ENCODE measurements around the gene RGS12. TPM values are rescaled to one million over a fixed set of nuclear protein-coding genes. Genes with fewer than 3 reads are reported as not detected.

The RGS12 gene
- total RNA-seq, 1 experiment from 2014 or later = 36.0 TPM

DNA sequence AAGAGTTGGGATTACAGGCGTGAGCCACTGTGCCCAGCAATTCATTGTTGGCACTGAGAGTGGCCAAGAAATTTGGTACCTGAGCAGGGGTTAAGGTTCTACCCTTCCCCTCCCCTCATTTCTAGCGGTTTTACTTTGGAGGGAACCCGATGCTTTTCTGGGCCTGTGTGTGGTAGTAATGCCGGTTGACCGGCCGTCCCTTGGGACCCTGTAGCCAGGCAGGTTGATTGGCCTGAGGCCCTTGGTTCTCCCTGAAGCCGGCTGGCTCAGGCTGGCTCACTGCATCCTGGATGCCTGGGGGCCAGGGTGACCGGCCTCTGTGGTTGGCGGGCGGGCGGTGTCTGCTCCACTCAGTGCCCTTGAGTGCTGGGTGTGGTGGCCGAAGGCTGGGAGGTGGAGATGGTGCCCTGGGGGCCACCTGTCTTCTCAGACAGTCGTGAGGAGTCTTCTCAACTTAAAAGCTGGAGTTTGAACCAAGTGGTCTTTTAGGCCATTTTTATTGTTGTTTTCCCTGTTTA, 45.6 kb downstream of the RGS12 start:
- POLR2A ChIA-PET = interaction anchor here (0.6 kb wide), 2 partner anchors 18 to 61 kb away, joined by 3 to 4 read pairs; no protein-coding TSS in a partner anchor
- TF ChIP-seq, protein P1, sequence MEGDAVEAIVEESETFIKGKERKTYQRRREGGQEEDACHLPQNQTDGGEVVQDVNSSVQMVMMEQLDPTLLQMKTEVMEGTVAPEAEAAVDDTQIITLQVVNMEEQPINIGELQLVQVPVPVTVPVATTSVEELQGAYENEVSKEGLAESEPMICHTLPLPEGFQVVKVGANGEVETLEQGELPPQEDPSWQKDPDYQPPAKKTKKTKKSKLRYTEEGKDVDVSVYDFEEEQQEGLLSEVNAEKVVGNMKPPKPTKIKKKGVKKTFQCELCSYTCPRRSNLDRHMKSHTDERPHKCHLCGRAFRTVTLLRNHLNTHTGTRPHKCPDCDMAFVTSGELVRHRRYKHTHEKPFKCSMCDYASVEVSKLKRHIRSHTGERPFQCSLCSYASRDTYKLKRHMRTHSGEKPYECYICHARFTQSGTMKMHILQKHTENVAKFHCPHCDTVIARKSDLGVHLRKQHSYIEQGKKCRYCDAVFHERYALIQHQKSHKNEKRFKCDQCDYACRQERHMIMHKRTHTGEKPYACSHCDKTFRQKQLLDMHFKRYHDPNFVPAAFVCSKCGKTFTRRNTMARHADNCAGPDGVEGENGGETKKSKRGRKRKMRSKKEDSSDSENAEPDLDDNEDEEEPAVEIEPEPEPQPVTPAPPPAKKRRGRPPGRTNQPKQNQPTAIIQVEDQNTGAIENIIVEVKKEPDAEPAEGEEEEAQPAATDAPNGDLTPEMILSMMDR (IDR thresholded peaks at IDR 0.05; ENCODE audit: unreplicated experiment) = no peak
- no TSS peak for BruUV-seq (replicated peaks)
- Mint-ChIP-seq H3K27me3 (ENCODE audit: insufficient read depth, unreplicated experiment) (no peaks in the 10 kb centered on the region), H3K4me1 (ENCODE audit: insufficient read depth, unreplicated experiment) (no peaks in the 10 kb centered on the region), H3K9me3 (ENCODE audit: unreplicated experiment) (no peaks in the 10 kb centered on the region), H3K27ac (ENCODE audit: low read depth, unreplicated experiment) (no peak overlapping the region), H3K4me3 (ENCODE audit: unreplicated experiment) (no peak overlapping the region), H3K36me3 (ENCODE audit: insufficient read depth, unreplicated experiment) (no peaks in the 10 kb centered on the region)
- intact Hi-C loops (cut with micrococcal nuclease) = no loop called here
- DNase-seq (ENCODE audit: unreplicated experiment) = no peak
- CTCF ChIA-PET = no interaction called here

DNA sequence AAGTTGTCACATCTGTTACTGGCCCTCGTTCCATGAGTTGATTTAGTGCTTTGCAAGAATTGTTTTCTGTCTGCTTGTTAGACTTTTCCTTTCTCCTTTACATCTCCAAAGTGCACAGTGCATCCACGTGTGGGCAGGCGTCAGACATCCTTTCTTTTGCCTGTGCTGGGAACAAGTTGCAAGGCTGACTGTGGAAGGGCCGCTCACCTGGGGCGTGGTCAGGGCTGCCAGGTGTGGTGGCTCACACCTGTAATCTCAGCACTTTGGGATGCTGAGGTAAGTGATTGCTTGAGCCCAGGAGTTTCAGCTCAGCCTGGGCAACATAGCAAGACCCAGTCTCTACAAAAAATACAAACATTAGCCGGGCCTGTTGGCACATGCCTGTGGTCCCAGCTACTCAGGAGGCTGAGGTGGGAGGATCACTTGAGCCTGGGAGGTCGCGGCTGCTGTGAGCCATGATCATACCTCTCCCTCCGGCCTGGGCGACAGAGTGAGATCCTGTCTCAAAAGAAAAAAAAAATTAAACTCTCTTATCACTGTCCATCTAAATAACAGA, 46.2 kb downstream of the RGS12 start:
- Mint-ChIP-seq H3K4me1 (ENCODE audit: insufficient read depth, unreplicated experiment) (no peaks in the 10 kb centered on the region), H3K9me3 (ENCODE audit: unreplicated experiment) (no peaks in the 10 kb centered on the region), H3K27me3 (ENCODE audit: insufficient read depth, unreplicated experiment) (no peaks in the 10 kb centered on the region), H3K36me3 (ENCODE audit: insufficient read depth, unreplicated experiment) (no peaks in the 10 kb centered on the region), H3K4me3 (ENCODE audit: unreplicated experiment) (no peak overlapping the region), H3K27ac (ENCODE audit: low read depth, unreplicated experiment) (no peak overlapping the region)
- intact Hi-C loops (cut with micrococcal nuclease) = no loop called here
- ChIA-PET POLR2A (interaction anchor here (0.7 kb wide), 1 partner anchor 47 kb away, joined by 3 read pairs; no protein-coding TSS in a partner anchor), CTCF (interaction anchor here (0.6 kb wide), 2 partner anchors 140 to 343 kb away, joined by 3 read pairs; no protein-coding TSS in a partner anchor)
- TF ChIP-seq, protein P1 (IDR thresholded peaks at IDR 0.05; ENCODE audit: unreplicated experiment) = no peak
- no TSS peak for BruUV-seq (replicated peaks)
- no peak for DNase-seq (ENCODE audit: unreplicated experiment)

DNA sequence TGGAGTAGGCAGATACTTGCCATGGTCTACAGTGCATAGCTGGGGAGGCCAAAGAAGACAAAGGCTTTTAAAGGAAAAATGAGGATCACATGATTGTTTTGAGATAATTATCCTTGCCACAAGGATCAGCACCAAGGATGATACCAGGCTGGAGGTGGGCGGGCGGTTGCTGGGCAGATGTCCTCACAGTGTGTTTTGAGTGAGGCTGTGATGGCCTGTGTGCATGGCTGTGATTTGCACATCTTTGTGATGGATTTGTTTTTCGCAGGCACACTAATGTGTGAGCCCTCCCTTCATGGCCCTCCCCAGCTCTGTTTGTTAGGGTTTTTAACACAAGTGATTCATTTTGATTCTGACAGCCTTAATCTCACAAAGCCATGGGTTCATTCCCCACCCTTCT, 46.8 kb downstream of the RGS12 start:
- BruUV-seq (replicated peaks) = no TSS peak
- intact Hi-C loops (cut with micrococcal nuclease) = no loop called here
- H3K4me3 Mint-ChIP-seq (ENCODE audit: unreplicated experiment) = no peak overlapping the region
- TF ChIP-seq, protein P1 (IDR thresholded peaks at IDR 0.05; ENCODE audit: unreplicated experiment) = no peak
- H3K9me3 Mint-ChIP-seq (ENCODE audit: unreplicated experiment) = no peaks in the 10 kb centered on the region
- H3K27ac Mint-ChIP-seq (ENCODE audit: low read depth, unreplicated experiment) = no peak overlapping the region
- no peaks in the 10 kb centered on the region for H3K27me3 Mint-ChIP-seq (ENCODE audit: insufficient read depth, unreplicated experiment)
- CTCF ChIA-PET = interaction anchor here (0.6 kb wide), 1 partner anchor 344 kb away, joined by 3 read pairs; no protein-coding TSS in a partner anchor
- H3K36me3 Mint-ChIP-seq (ENCODE audit: insufficient read depth, unreplicated experiment) = no peaks in the 10 kb centered on the region
- DNase-seq (ENCODE audit: unreplicated experiment) = no peak
- H3K4me1 Mint-ChIP-seq (ENCODE audit: insufficient read depth, unreplicated experiment) = no peaks in the 10 kb centered on the region
- POLR2A ChIA-PET = interaction anchor here (0.7 kb wide), 1 partner anchor 47 kb away, joined by 3 read pairs; no protein-coding TSS in a partner anchor

DNA sequence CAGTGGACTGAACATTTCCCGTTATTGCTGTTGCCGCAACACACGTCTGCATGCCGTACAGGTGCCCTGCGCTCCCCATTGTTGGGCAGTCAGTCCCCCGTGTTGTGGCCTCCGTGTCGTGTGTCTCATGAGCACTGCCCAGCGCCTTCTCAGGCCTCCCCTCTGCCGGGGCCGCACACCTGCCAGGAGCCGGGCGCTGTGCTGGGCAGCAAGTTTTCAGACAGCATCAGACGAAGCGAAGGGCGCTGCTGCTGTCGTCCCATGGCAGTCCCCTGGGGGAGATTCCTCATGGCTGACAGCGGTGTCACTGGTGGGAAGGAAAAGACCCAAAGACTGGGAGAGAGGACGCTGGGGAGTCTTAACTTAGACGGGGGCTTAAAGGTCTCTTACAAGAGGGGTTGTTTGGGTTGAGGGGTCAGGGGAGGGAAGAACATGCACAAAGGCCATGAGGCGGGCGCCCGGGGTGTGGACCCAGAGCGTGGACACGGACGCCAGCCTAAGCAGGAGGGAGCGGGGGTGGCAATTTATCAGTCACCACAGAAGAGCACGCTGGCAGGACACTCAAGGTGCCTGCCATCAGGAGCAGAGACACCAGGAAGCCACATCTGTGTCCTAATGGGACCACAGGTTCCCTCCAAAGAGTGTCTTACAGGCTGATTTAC, 47.3 kb downstream of the RGS12 start:
- ChIA-PET CTCF (interaction anchor here (0.6 kb wide), 1 partner anchor 112 kb away, joined by 3 read pairs; no protein-coding TSS in a partner anchor), POLR2A (interaction anchor here (0.7 kb wide), 1 partner anchor 48 kb away, joined by 3 read pairs; no protein-coding TSS in a partner anchor)
- no peak for DNase-seq (ENCODE audit: unreplicated experiment)
- Mint-ChIP-seq H3K4me3 (ENCODE audit: unreplicated experiment) (no peak overlapping the region), H3K27me3 (ENCODE audit: insufficient read depth, unreplicated experiment) (no peaks in the 10 kb centered on the region), H3K9me3 (ENCODE audit: unreplicated experiment) (no peaks in the 10 kb centered on the region), H3K27ac (ENCODE audit: low read depth, unreplicated experiment) (no peak overlapping the region), H3K4me1 (ENCODE audit: insufficient read depth, unreplicated experiment) (no peaks in the 10 kb centered on the region), H3K36me3 (ENCODE audit: insufficient read depth, unreplicated experiment) (no peaks in the 10 kb centered on the region)
- intact Hi-C loops (cut with micrococcal nuclease) = no loop called here
- no TSS peak for BruUV-seq (replicated peaks)
- TF ChIP-seq, protein P1 (IDR thresholded peaks at IDR 0.05; ENCODE audit: unreplicated experiment) = no peak

Measured in MCF 10A (cell line).